ENCODE results near the gene HIBCH. TPM values are rescaled to one million over a fixed set of nuclear protein-coding genes. Genes with fewer than 3 reads are reported as not detected.
"Not testable (repeated sequence)": the region's sequence is repeated elsewhere in the genome, so short reads cannot be mapped to it uniquely, and the experiment has no call there.

HIBCH gene
- total and polyA plus RNA-seq, 2 of the 4 experiments (the other 2 are of a cell fraction), result 8.8 to 11.9 TPM

DNA sequence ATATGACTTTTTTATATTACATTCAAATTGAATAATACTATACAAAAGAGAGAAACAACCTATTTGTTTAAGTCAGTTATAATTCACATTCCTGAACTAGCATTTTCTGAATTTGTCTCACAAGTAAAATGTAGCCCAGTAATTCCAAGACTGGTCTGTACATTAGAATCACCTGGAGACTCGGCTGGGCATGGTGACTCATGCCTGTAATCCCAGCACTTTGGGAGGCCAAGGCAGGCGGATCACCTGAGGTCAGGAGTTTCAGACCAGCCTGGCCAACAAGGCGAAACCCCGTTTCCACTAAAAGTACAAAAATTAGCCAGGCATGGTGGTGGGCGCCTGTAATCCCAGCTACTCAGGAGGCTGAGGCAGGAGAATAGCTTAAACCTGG is 7.0 kb downstream of the HIBCH start:
- H2AK5ac ChIP-seq (ENCODE audit: low read depth, low read length); H3K4me1 ChIP-seq (ENCODE audit: control insufficient read depth, insufficient read depth, low read length); H4K20me1 ChIP-seq (ENCODE audit: insufficient read depth, low read length); H2BK15ac ChIP-seq (ENCODE audit: low read depth, low read length); H3K27me3 ChIP-seq (ENCODE audit: control insufficient read depth, insufficient read depth, low read length); in situ Hi-C loops (cut with MboI; ENCODE audit: low sequenced_read_pairs); H2AK9ac ChIP-seq (replicated peaks; ENCODE audit: low read depth, low read length, poor library complexity); H3K9ac ChIP-seq (ENCODE audit: low read depth, low read length); H3K23ac ChIP-seq (ENCODE audit: low read depth, low read length); H2AFZ ChIP-seq (replicated peaks; ENCODE audit: low read length, poor library complexity); H3K4me2 ChIP-seq (ENCODE audit: low read depth, low read length); H4K91ac ChIP-seq (ENCODE audit: insufficient read depth, low read depth, low read length); H3K56ac ChIP-seq (ENCODE audit: extremely low read depth, insufficient read depth, low read length); H3K9me1 ChIP-seq (ENCODE audit: insufficient read depth, low read length); H3K4me3 ChIP-seq (ENCODE audit: insufficient read depth, low read depth, low read length); BruUV-seq (replicated peaks); dilution Hi-C loops (cut with HindIII; ENCODE audit: low sequenced_read_pairs, unreplicated experiment); DNase-seq; POLR2A ChIA-PET (ENCODE audit: unreplicated experiment); H2BK5ac ChIP-seq (ENCODE audit: low read depth, low read length, poor library complexity, severe bottlenecking); H3K18ac ChIP-seq (ENCODE audit: low read depth, low read length); ATAC-seq (ENCODE audit: low read depth); H2BK120ac ChIP-seq (ENCODE audit: low read depth, low read length); H3K9me3 ChIP-seq (ENCODE audit: control insufficient read depth, insufficient read depth, low read length); H3K4ac ChIP-seq (ENCODE audit: low read depth, low read length); H4K8ac ChIP-seq (ENCODE audit: low read depth in 2 of 2, low read length in 2 of 2); H3K27ac ChIP-seq (ENCODE audit: insufficient read depth, low read length); H3K14ac ChIP-seq (replicated peaks; ENCODE audit: low read depth, low read length); H2BK20ac ChIP-seq (ENCODE audit: low read depth, low read length); H4K5ac ChIP-seq (ENCODE audit: low read depth, low read length); H3K36me3 ChIP-seq (ENCODE audit: control insufficient read depth, insufficient read depth, low read length): not testable (repeated sequence)
- peaks cover 16 to 42% of the 10 kb centered on the region in 2 experiments; a peak in 3 of 4 replicates for H3K79me1 ChIP-seq (ENCODE audit: low read depth in 1 of 2, low read length in 2 of 2)
- CTCF ChIA-PET, result interaction anchor here (0.5 kb wide), 1 partner anchor 193 kb away, joined by 3 read pairs; no protein-coding TSS in a partner anchor
- WGBS, 2 experiments (ENCODE audit: extremely low coverage in 2 of 2, insufficient read length in 1 of 2), result 20% methylated on average over 1 of the region's 5 CpGs; no CpG with 5 or more reads in 1 of the 2 experiments
- intact Hi-C loops (cut with micrococcal nuclease), result loop anchor here (10.0 kb wide), 1 partner anchor 528 kb away; the partner anchor contains the start of genes ORMDL1 and PMS1
